Dedifferentiated amniotic fluid mesenchymal stem cell (primary cell): ENCODE measurements around the gene RASD2.

Experiments used
- DNase-seq: peaks from one replicate; pipeline ENCODE4 v3.0.0-alpha.2; 2016; ENCODE audit errors: extremely low spot score

RASD2 gene

GRCh38 chr22:35541254-35541748 lies 670 bp downstream of the RASD2 start:
- no peak for DNase-seq

- DNase-seq = no peak
Measured at GRCh38 chr22:35542157-35542938, 1.7 kb downstream of the RASD2 start.

DNA sequence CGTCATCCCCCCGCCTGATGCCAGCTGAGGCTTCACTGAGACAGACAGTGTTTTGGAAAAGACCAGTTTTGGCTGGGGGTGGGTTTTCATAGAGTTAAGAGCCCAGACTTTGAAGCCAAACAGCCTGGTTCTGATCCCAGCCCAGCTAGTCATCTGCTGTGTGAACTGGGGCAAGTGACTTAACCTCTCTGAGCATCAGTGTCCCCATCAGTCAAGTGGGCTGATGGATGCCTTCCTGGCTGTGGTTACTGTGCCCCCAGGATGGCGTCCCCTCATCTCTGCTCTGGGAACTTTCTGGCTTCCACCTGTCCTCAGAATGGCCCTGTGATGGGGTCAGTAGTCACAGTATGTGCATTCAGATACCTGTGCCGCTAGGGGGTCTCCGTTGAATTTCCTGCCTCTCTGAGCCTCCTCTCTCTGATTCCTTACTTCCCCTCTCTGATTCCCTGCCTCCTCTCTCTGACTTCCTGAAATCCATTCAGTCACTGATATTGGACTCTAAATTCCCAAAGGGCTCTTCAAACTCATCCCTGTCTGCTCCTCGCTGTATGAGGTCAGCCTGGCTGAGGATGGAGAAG lies 2.4 kb downstream of the RASD2 start:
- DNase-seq = no peak

DNA sequence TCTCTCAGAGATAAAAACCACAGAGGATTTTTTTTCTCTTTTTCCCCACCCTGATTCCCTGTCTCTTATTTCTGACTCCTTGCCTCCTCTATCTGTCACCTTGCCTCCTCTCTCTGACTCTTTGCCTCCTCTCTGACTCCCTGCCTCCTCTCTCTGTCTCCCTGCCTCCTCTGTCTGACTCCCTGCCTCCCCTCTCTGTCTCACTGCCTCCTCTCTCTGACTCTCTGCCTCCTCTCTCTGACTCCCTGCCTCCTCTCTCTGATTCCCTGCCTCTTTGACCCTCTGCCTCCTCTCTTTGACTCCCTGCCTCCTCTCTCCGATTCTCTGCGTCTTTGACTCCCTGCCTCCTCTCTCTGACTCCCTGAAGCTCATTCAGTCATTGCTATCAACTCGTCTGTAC lies 3.1 kb downstream of the RASD2 start:
- no peak for DNase-seq

DNA sequence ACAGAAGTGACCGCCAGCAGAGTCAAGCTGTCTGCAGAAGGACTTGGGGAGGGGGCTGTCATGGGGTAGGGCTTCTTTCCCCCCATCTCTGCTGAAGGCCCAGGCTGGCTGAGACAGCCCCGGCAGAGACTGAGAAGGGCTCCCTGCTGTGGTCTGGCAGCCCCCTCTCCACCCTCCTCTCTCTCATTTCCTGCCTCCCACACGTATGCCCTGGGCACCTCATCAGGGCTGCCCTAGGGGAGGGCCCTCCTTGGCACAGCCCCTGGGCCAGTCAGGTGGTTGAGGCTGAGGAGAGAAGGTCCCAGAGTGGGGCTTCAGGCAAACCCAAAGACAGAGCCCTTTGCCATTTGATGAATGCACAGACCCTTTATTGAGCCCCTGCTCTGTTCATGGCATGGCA lies 3.6 kb downstream of the RASD2 start:
- DNase-seq = no peak

DNA sequence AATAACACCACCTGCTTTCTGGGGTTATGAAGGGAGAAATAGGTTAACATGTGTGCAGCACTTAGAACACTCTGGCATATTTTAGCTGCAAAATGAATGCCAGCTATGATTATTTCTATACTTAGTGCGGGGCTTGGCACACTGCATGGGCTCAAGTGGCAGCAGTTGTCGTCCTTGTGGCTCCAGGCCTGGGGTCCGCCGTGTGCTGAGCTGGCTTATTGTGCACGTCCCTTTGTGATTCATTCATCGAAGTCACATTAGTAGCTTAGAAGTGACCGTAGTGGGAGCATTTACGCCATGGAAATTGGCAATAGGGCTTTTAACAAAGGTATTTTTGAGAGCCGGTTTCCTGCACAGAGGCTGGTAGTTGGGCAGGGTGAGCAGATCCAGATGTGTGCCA lies 4.2 kb downstream of the RASD2 start:
- DNase-seq = no peak

DNA sequence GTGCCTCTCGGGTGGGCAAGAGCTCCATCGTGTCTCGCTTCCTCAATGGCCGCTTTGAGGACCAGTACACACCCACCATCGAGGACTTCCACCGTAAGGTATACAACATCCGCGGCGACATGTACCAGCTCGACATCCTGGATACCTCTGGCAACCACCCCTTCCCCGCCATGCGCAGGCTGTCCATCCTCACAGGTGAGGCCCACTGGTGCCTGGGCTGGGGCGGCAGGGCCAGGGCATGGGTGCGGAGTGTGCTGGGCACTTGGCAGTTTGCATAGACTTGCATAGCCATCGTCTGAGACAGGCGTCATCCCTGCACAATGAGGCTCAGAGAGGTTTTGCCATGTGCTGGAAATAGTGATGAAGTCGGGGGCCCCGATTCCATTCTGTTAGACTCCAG lies 6.3 kb downstream of the RASD2 start:
- no peak for DNase-seq

DNA sequence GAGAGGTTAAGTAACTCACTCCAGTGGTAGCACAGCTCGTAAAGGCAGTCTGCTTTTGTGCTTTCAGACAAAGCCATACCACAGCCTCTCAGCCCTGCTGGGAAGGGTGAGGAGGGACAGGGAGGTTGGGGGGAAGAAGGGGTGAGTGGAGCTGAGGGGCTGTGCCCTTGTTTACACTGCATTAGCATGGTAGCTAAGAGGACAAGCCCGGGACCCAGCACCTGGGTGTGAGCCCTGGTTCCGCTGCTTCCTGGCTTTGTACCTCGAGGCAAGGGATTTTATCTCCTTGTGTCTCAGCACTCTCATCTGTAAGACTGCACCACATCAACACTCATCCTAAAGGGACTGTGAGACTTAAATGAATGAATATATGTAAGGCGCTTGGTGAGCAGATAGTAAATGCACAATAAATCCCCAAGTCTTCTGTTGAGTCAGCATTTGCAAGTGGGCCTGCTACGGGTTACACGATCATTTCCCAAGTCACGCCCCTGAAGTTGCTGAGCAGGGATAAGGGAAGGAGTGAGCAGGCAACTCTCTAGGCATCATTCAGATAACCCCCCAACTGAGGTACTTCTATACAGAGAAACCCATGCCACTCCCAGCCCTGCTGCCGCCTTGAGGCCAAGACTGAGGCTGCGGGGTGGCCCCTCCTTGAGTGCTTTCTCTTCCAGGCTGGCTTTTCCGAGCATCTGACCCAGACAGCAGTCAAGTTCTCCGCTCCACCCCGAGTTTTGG lies 7.5 kb downstream of the RASD2 start:
- DNase-seq = no peak

GRCh38 chr22:35548722-35549112 lies 8.1 kb downstream of the RASD2 start:
- DNase-seq = no peak

- no peak for DNase-seq
Measured at GRCh38 chr22:35549328-35549727, 8.7 kb downstream of the RASD2 start.

- DNase-seq = no peak
Measured at GRCh38 chr22:35551549-35552177, 11.0 kb downstream of the RASD2 start.

DNA sequence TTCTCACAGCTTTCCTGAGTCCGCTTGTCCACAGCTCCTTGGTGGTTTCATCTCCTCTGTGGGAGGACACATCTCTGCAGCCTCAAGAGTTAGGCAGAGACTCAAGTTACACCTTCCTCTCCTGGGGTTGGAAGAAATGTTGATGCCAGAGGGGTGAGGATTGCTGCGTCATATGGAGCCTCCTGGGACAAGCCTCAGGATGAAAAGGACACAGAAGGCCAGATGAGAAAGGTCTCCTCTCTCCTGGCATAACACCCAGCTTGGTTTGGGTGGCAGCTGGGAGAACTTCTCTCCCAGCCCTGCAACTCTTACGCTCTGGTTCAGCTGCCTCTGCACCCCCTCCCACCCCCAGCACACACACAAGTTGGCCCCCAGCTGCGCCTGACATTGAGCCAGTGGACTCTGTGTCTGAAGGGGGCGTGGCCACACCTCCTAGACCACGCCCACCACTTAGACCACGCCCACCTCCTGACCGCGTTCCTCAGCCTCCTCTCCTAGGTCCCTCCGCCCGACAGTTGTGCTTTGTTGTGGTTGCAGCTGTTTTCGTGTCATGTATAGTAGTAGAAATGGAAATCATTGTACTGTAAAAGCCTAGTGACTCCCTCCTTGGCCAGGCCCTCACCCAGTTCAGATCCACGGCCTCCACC lies 11.7 kb downstream of the RASD2 start:
- DNase-seq = no peak

GRCh38 chr22:35552846-35553245 lies 12.2 kb downstream of the RASD2 start:
- DNase-seq = no peak

- DNase-seq = no peak
Measured at GRCh38 chr22:35553341-35553740, 12.7 kb downstream of the RASD2 start.

- no peak for DNase-seq
Measured at GRCh38 chr22:35554297-35554845, 13.7 kb downstream of the RASD2 start.

DNA sequence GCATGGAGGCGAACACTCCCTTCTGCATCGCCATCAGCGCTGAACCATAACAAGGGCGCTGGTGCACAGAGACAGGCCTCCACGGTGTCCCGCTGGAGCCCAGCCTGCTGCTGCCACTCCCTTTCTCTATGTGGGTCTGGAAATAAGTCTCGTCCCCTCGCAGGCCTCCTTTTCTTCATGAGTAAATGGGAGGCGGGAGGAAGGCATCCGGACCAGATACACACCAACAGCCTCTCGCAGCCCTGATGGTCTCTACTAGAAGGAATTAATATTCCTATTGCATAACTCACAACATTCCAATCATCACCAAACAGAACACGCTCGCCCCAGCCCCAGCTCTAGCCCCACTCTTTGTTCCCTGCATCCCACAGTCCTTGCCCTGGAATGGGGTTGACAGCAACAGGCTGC lies 14.9 kb downstream of the RASD2 start:
- DNase-seq = no peak

DNA sequence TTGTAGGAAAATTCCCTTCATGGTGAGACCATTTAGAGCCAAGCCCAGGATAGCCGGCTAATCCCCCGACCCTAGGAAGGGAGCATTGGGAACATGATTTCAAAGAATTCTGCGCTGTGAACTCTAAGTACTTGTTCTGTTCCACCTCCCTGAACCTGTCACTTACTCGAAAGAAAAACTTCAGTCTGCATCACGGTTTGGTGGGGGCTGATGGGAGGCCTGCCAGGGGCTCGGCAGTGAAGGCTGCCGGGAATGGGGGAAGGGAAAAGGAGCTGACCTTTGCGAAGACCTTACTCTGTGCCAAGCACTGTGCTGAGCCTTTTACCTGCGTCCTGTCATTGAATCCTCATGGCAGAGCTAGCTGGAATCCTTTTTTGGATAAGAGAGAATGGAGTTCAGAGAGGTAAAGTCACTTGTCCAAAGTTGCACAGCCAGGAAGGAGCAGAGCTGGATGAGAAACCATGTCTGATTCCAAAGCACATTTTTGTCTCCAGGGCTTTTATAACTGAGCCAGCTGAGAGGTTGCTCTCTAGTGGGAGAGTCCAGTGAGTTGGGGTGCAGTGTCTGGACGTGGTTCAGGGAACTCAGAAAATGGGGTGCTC lies 15.4 kb downstream of the RASD2 start:
- no peak for DNase-seq

DNA sequence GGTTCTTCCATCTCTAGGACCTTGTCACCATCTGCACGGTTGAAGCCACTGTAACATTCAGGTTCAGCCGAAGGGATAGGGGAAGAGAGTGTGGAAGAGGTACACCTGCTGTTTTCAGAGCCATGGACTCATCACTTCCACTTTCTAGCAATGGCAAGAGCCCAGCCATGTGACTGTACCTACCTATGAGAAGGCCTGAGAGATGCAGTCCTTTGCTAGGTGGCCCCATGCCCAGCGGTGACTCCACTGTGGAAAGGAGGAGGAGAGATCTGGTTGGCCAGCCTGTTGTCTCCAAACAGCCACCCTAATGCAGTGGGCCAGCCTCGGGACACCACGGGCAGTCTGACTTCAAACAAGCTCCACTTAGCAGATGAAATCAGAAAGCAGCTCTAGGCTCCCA lies 16.0 kb downstream of the RASD2 start:
- no peak for DNase-seq

DNA sequence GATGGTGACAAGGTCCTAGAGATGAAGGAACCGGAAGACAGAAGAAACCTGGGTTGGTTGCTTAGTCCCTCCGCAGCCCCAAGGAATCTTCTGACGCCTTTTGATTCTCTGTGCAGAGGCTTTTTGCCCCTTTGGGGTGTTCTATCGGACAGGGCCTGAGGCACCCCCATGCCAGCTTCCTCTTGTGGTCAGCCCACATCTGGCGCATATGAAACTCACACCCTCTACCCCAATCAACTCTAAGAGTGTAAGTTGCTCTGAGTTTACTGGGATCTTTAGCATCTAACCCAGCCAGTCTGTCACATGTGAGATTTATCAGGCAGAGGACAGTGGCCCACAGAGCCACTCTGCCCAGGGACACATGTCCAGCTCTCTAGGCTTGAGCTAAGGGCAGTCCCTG lies 17.4 kb downstream of the RASD2 start:
- DNase-seq = no peak

- no peak for DNase-seq
Measured at GRCh38 chr22:35558719-35559118, 18.1 kb downstream of the RASD2 start.

- DNase-seq = no peak
Measured at GRCh38 chr22:35559354-35560005, 18.8 kb downstream of the RASD2 start.
